ENCODE measurements around the gene POLR3F.

Gene POLR3F

GRCh38 chr20:18532626-18533025 is 65.4 kb downstream of the POLR3F start:
- H3K4me3 ChIP-seq (replicated peaks in 1 of 2; ENCODE audit: low read depth in 2 of 2, low read length in 2 of 2), result no peak overlapping the region
- no peak for TF ChIP-seq CTCF (IDR thresholded peaks at IDR 0.05; ENCODE audit: low read depth, low read length)
- DNase-seq (ENCODE audit: low read depth in 2 of 2), result no peak

GRCh38 chr20:18533491-18533890 is 66.3 kb downstream of the POLR3F start:
- H3K4me3 ChIP-seq (replicated peaks in 1 of 2; ENCODE audit: low read depth in 2 of 2, low read length in 2 of 2), result no peak overlapping the region
- TF ChIP-seq CTCF (IDR thresholded peaks at IDR 0.05; ENCODE audit: low read depth, low read length), result no peak
- DNase-seq (ENCODE audit: low read depth in 2 of 2), result no peak

GRCh38 chr20:18533978-18534644 is 66.9 kb downstream of the POLR3F start:
- TF ChIP-seq CTCF (IDR thresholded peaks at IDR 0.05; ENCODE audit: low read depth, low read length), result no peak
- no peak for DNase-seq (ENCODE audit: low read depth in 2 of 2)
- no peak overlapping the region for H3K4me3 ChIP-seq (replicated peaks in 1 of 2; ENCODE audit: low read depth in 2 of 2, low read length in 2 of 2)
